Panc1 (cell line): ENCODE data around the gene PHC2. TPM values are rescaled to one million over a fixed set of nuclear protein-coding genes. Genes with fewer than 3 reads are reported as not detected.

Experiments
- ATAC-seq: fragments of 200-7000 bp; cut with Tn5 transposase; 2 replicates; pipeline ENCODE4 v1.9.1; 2020; ENCODE audit warnings: mild to moderate bottlenecking, moderate library complexity
- BruUV-seq: library from RNA; stranded (reverse); fragments of 400-500 nt; replicated peaks from 2 replicates; lab custom pipeline; 2021; lab: Mats Ljungman, UMichigan
- CTCF ChIA-PET: fragments of 300-600 bp; sonication (Branson Sonifier 250); formaldehyde crosslinking; loops from one replicate; lab custom pipeline; 2022; ENCODE audit warnings: antibody characterized with exemption; lab: Charles Lee
- POLR2A ChIA-PET: fragments of 300-600 bp; sonication (Branson Sonifier 250); formaldehyde crosslinking; loops from one replicate; lab custom pipeline; 2022; ENCODE audit warnings: antibody characterized with exemption; lab: Charles Lee
- DNase-seq: peaks from one replicate; pipeline ENCODE4 v3.0.0-alpha.2; 2010; ENCODE audit warnings: low read depth, low spot score
- H3K27ac ChIP-seq: 2 replicates; pipeline ENCODE4 v1.5.1; 2011; ENCODE audit warnings: mild to moderate bottlenecking, low read length, inconsistent platforms
- H3K27me3 ChIP-seq: fragments of 200-500 bp; sonication (Bioruptor generic); 2 replicates; pipeline ENCODE4 v1.6.0; 2014; ENCODE audit warnings: low read length, inconsistent platforms; ENCODE audit not compliant: control insufficient read depth, insufficient read depth
- H3K36me3 ChIP-seq: fragments of 200-500 bp; sonication (Bioruptor generic); 2 replicates; pipeline ENCODE4 v1.5.1; 2014; ENCODE audit warnings: inconsistent platforms, mild to moderate bottlenecking, low read length, moderate library complexity; ENCODE audit not compliant: control insufficient read depth, insufficient read depth
- H3K4me1 ChIP-seq: 2 replicates; pipeline ENCODE4 v1.5.1; 2011; ENCODE audit warnings: inconsistent platforms, mild to moderate bottlenecking, low read length, moderate library complexity; ENCODE audit not compliant: control insufficient read depth, insufficient read depth
- H3K4me3 ChIP-seq, 2 experiments: 2 replicates each; pipeline ENCODE4 v1.5.1; 2011 to 2012; ENCODE audit warnings: low read depth in 2 of 2, low read length in 2 of 2, mild to moderate bottlenecking in 2 of 2, inconsistent platforms in 1 of 2, moderate library complexity in 1 of 2
- H3K9me3 ChIP-seq: fragments of 200-500 bp; sonication (Bioruptor generic); 2 replicates; pipeline ENCODE4 v1.5.1; 2014; ENCODE audit warnings: low read depth, mild to moderate bottlenecking, inconsistent platforms, low read length, moderate library complexity; ENCODE audit not compliant: control insufficient read depth, insufficient read depth
- CTCF ChIP-seq: fragments of 450-650 bp; IDR thresholded peaks from 2 replicates; pipeline ENCODE4 v1.5.1; 2017; ENCODE audit warnings: mild to moderate bottlenecking
- POLR2AphosphoS5 ChIP-seq: IDR thresholded peaks from 2 replicates; pipeline ENCODE4 v1.6.1; 2012; ENCODE audit warnings: mild to moderate bottlenecking, low read depth, low read length, moderate library complexity
- REST ChIP-seq, 2 experiments: IDR thresholded peaks; 2 replicates each; pipeline ENCODE4 v1.6.1; 2011 to 2012; ENCODE audit warnings: low read depth in 2 of 2, control low read depth in 1 of 2, low read length in 1 of 2, mild to moderate bottlenecking in 1 of 2, moderate library complexity in 1 of 2; ENCODE audit not compliant: insufficient read depth in 1 of 2
- SIN3A ChIP-seq: IDR thresholded peaks from 2 replicates; pipeline ENCODE4 v1.6.1; 2012; ENCODE audit warnings: low read depth, mild to moderate bottlenecking, low read length, moderate library complexity, borderline replicate concordance; ENCODE audit not compliant: insufficient read depth
- TCF7L2 ChIP-seq: IDR thresholded peaks from 2 replicates; pipeline ENCODE4 v1.6.1; 2011; ENCODE audit warnings: mild to moderate bottlenecking, low read depth, low read length, inconsistent platforms
- in situ Hi-C: cut with HindIII; loops from 2 replicates; pipeline ENCODE4 v1.10.0; 2016; ENCODE audit warnings: low sequenced_read_pairs, low pct_unique_long_range_greater_than_20kb
- intact Hi-C: fragments of 100-400 bp; cut with micrococcal nuclease; formaldehyde crosslinking; loops from one replicate; pipeline ENCODE4 v1.10.0; 2022; ENCODE audit not compliant: unreplicated experiment
- total RNA-seq: library from RNA; stranded (reverse); gene quantifications from one replicate; pipeline ENCODE4 v1.2.1, GENCODE V29; 2021; ENCODE audit not compliant: unreplicated experiment

The PHC2 gene
- total RNA-seq, 1 experiment from 2014 or later: 122 TPM

- TF ChIP-seq SIN3A (no peak), CTCF (no peak), REST (IDR thresholded peaks at IDR 0.05; ENCODE audit: insufficient read depth in 1 of 2, low read depth in 2 of 2, low read length in 1 of 2) (no peak), TCF7L2 (no peak)
- ATAC-seq (no peak), DNase-seq (no peak)
- intact Hi-C loops (loop anchor here (10.0 kb wide), 1 partner anchor 266 kb away; no protein-coding TSS in a partner anchor), in situ Hi-C loops (no loop called here)
- H3K27me3 ChIP-seq: no peaks in the 10 kb centered on the region
- H3K4me3 ChIP-seq: no peak overlapping the region
- no peaks in the 10 kb centered on the region for H3K36me3 ChIP-seq
- POLR2A ChIA-PET: no interaction called here
- H3K9me3 ChIP-seq: no peaks in the 10 kb centered on the region
- CTCF ChIA-PET: no interaction called here
- H3K4me1 ChIP-seq: peaks cover 4% of the 10 kb centered on the region
- BruUV-seq: no TSS peak
- no peak overlapping the region for H3K27ac ChIP-seq
Measured at GRCh38 chr1:33360367-33360766, 70.5 kb downstream of the PHC2 start.

GRCh38 chr1:33359931-33360330 lies 71.0 kb downstream of the PHC2 start:
- TF ChIP-seq SIN3A (no peak), POLR2AphosphoS5 (no peak), TCF7L2 (no peak), CTCF (no peak), REST (IDR thresholded peaks at IDR 0.05; ENCODE audit: insufficient read depth in 1 of 2, low read depth in 2 of 2, low read length in 1 of 2) (no peak)
- intact Hi-C loops (loop anchor here (10.0 kb wide), 1 partner anchor 265 kb away; no protein-coding TSS in a partner anchor), in situ Hi-C loops (no loop called here)
- POLR2A ChIA-PET: no interaction called here
- H3K4me3 ChIP-seq: no peak overlapping the region
- H3K9me3 ChIP-seq: no peaks in the 10 kb centered on the region
- DNase-seq (no peak), ATAC-seq (no peak)
- no peak overlapping the region for H3K27ac ChIP-seq
- H3K4me1 ChIP-seq: peaks cover 4% of the 10 kb centered on the region
- no TSS peak for BruUV-seq
- no peaks in the 10 kb centered on the region for H3K36me3 ChIP-seq
- H3K27me3 ChIP-seq: no peaks in the 10 kb centered on the region
- CTCF ChIA-PET: no interaction called here
